ENCODE results near the gene IL17A.
"Not testable (repeated sequence)": the region's sequence is repeated elsewhere in the genome, so short reads cannot be mapped to it uniquely, and the experiment has no call there.

IL17A gene

DNA sequence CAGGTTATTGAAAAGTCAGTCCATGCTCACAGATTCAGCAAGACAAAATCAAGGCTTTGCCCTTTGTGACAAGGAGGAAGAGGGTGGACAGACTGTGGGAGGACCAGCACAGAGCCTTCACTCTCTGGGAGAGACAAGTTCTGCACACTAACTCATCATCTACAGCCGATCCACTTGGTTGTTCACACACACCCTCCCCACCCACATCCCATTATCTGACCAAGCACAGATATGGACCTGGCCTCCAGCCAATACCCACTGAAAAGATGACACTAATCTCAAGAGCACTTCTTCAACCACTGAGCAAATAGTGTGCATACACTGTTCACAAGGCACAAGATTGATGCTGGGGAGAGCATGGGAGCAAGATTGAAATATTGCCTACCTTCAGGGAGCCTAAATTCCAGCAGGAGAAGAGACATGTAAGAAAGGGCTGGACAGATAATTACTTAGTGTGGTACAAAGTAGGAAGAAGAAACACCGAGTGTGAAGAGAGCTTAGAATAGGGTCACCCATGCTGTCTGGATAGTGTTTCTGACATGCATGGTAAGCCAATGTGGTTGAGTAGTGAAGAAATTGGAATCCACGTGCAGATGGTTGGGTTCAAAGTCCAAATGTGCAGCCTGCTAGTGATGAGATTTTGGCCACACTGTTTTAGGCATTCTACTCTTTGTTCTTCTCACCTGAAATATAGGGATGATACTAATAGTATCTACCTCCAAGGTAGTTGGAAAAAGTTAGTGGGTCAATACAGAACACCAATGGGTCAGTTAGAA, 21.7 kb upstream of the IL17A start:
- H3K4me3 ChIP-seq (ENCODE audit: low read length) = no peak overlapping the region
- DNase-seq (ENCODE audit: low read depth) = no peak
- TF ChIP-seq, protein P1, sequence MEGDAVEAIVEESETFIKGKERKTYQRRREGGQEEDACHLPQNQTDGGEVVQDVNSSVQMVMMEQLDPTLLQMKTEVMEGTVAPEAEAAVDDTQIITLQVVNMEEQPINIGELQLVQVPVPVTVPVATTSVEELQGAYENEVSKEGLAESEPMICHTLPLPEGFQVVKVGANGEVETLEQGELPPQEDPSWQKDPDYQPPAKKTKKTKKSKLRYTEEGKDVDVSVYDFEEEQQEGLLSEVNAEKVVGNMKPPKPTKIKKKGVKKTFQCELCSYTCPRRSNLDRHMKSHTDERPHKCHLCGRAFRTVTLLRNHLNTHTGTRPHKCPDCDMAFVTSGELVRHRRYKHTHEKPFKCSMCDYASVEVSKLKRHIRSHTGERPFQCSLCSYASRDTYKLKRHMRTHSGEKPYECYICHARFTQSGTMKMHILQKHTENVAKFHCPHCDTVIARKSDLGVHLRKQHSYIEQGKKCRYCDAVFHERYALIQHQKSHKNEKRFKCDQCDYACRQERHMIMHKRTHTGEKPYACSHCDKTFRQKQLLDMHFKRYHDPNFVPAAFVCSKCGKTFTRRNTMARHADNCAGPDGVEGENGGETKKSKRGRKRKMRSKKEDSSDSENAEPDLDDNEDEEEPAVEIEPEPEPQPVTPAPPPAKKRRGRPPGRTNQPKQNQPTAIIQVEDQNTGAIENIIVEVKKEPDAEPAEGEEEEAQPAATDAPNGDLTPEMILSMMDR (conservative IDR thresholded peaks at IDR 0.05; ENCODE audit: low read depth, low read length) = no peak

DNA sequence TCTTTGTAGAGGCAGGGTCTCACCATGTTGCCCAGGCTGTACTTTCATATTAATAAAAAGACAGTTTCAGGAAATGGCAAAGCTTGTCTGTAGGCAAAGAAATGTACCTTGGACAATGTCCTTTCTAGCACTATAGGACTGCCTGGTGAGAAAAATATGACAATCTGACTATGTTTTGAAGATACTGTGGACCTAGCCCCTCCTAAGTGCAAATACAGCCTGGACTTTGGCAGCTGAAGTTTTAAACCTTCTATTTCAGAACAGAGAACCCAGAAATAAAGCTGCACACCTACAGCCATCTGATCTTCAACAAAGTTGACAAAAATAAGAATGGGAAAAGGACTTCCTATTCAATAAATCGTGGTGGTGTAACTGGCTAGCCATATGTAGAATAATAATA, 18.9 kb upstream of the IL17A start:
- H3K4me3 ChIP-seq (ENCODE audit: low read length) = no peak overlapping the region
- TF ChIP-seq, protein P1 (conservative IDR thresholded peaks at IDR 0.05; ENCODE audit: low read depth, low read length) = no peak
- DNase-seq (ENCODE audit: low read depth) = no peak

DNA sequence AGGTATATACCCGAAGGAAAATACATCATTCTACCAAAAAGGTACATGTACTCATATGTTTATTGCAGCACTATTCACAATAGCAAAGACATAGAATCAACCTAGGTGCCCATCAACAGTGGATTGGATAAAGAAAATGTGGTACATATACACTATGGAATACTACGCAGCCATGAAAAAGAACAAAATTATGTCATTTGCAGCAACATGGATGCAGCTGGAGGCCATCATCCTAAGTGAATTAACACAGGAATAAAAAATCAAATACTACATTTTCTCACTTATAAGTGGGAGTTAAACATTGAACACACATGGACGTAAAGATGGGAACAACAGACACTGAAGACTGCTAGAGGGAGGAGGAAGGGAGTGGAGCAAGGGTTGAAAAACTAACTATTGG, 17.8 kb upstream of the IL17A start:
- not testable (repeated sequence) for DNase-seq (ENCODE audit: low read depth); H3K4me3 ChIP-seq (ENCODE audit: low read length)

DNA sequence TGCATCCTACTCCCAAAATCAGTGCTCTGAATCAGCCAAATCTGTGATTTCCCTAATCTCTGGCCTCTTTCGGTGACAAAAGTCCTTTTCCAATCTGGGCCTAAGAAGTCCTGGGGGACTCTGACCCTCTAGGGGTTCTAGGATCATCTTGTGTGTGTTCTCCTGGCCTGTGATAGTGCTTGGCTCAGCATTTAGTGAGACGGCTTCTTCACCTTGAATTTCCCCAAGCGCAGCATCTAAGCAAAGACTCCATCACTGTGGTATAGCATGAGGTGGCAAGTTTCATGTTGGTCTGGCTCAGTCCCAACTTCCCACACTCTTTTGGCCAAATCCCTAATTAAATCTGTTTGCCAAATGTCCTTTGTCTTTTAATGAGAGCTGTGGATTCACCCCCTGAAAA, 12.1 kb upstream of the IL17A start:
- TF ChIP-seq, protein P1 (conservative IDR thresholded peaks at IDR 0.05; ENCODE audit: low read depth, low read length) = no peak
- DNase-seq (ENCODE audit: low read depth) = no peak
- H3K4me3 ChIP-seq (ENCODE audit: low read length) = no peak overlapping the region

DNA sequence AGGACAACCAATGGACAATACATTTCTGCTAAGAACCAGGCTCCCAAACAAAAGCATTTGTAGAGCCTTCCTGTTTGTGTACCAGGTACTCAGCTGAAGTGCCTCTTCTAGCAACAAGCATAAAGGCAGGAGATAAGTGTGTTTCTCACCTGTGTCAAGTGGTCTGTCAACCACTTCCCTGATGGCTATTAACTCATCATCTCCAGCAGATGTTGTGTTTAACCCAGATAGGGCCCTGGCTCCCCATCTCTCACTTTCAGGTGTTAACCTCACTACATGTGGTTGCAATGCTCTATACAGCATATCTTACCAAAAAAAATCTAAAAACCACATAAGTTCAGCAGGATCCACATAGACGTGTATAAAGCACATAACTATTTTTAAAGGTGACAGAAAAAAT, 9.6 kb upstream of the IL17A start:
- no peak overlapping the region for H3K4me3 ChIP-seq (ENCODE audit: low read length)
- no peak for DNase-seq (ENCODE audit: low read depth)
- TF ChIP-seq, protein P1 (conservative IDR thresholded peaks at IDR 0.05; ENCODE audit: low read depth, low read length) = no peak

DNA sequence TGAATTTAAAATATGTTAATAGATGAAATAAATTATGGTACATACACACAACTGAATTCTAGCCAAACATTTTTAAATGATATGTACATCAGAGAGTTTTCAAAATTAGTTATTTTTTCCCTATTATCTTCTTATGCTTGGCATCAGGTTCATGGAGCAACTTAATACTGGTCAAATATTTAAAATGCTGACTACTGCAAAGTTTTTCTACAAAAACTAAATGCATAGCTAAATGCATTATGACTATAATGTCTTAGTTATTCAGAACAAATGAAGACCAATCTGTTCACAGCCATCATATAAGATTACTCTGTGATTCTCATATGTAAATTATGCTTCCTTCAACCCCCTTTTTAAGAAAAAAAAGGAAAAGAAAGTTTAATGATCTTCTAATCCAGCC, 8.2 kb upstream of the IL17A start:
- no peak for DNase-seq (ENCODE audit: low read depth)
- TF ChIP-seq, protein P1 (conservative IDR thresholded peaks at IDR 0.05; ENCODE audit: low read depth, low read length) = no peak
- H3K4me3 ChIP-seq (ENCODE audit: low read length) = no peak overlapping the region

DNA sequence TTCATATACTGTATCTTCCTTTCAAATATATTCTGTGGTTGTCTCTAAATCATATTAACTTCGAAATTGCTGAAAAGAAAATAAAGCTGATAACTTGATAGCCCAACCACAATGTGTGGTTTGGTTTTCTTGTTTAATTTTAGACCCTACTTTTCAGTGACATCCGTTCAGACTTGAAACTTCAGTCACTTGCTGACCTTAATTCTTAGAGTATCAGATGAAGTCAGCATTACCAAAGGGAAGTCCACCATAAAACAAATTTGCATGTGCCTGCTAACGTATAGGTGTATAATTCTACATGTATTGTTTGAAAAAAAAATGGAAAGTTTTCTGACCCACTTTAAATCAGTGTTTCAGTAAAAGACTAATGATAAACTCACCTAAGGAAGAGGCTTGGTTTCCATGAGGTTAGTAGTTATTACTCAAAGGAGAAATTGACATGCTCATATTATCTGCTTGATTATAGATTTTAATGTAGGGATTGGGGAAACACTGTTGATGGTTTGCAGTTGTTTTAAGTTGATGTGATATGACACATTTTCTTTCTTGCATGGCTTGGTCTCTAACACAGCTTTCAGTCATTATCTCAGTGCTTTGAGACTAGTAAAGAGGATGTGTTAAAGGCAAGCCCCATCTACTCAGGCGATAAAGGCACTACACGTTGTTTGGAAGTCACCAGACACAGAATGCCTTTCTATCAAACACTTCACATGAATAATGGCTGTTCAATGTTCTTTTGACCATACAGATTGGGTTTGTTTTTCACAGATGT, 5.2 kb upstream of the IL17A start:
- H3K4me3 ChIP-seq (ENCODE audit: low read length) = no peak overlapping the region
- TF ChIP-seq, protein P1 (conservative IDR thresholded peaks at IDR 0.05; ENCODE audit: low read depth, low read length) = no peak
- no peak for DNase-seq (ENCODE audit: low read depth)

Data from retinal pigment epithelial cell (primary cell).